H1 (cell line): ENCODE results near the gene TMEM245. TPM values are rescaled to one million over a fixed set of nuclear protein-coding genes. Genes with fewer than 3 reads are reported as not detected.

Experiments used
- CTCF ChIA-PET: fragments of 300-600 bp; sonication (Branson Sonifier 250); formaldehyde crosslinking; loops from one replicate; lab custom pipeline; 2021; ENCODE audit not compliant: partially characterized antibody; lab: Charles Lee
- POLR2A ChIA-PET: fragments of 300-600 bp; sonication (Branson Sonifier 250); formaldehyde crosslinking; loops from one replicate; lab custom pipeline; 2021; ENCODE audit warnings: inconsistent platforms; ENCODE audit not compliant: partially characterized antibody; lab: Charles Lee
- DNase-seq, 2 experiments: peaks; one replicate each; pipeline versions ENCODE4 v3.0.0 to v3.0.0-alpha.2; 2010 to 2022; ENCODE audit warnings: low spot score in 2 of 2, low read depth in 1 of 2, mixed read lengths in 1 of 2
- FAIRE-seq: peaks from 2 replicates; lab custom pipeline; 2011; peaks lifted over from hg19 to GRCh38; lab: Jason Lieb, UNC
- H2AFZ ChIP-seq: 2 replicates; pipeline ENCODE4 v1.8.1; 2012; ENCODE audit warnings: low read length, inconsistent platforms
- H2AK5ac ChIP-seq: 2 replicates; pipeline ENCODE4 v1.6.1; 2013; ENCODE audit warnings: low read depth, low read length
- H2BK120ac ChIP-seq: replicated peaks from 2 replicates; pipeline ENCODE3; 2013; ENCODE audit warnings: low read depth, low read length, inconsistent platforms
- H2BK12ac ChIP-seq: 2 replicates; pipeline ENCODE4 v1.6.1; 2013; ENCODE audit warnings: low read depth, low read length
- H2BK15ac ChIP-seq: 2 replicates; pipeline ENCODE4 v1.6.1; 2013; ENCODE audit warnings: low read length
- H2BK20ac ChIP-seq: 2 replicates; pipeline ENCODE4 v1.6.1; 2013; ENCODE audit warnings: low read length
- H2BK5ac ChIP-seq: 2 replicates; pipeline ENCODE4 v1.6.1; 2013; ENCODE audit warnings: low read depth, low read length
- H3K14ac ChIP-seq: 2 replicates; pipeline ENCODE4 v1.6.1; 2013; ENCODE audit warnings: inconsistent platforms; ENCODE audit not compliant: insufficient read length
- H3K18ac ChIP-seq: 2 replicates; pipeline ENCODE4 v1.6.1; 2013; ENCODE audit warnings: low read length; ENCODE audit errors: extremely low read depth
- H3K23ac ChIP-seq: 2 replicates; pipeline ENCODE4 v1.6.1; 2013; ENCODE audit warnings: inconsistent platforms; ENCODE audit not compliant: insufficient read length
- H3K23me2 ChIP-seq: 2 replicates; pipeline ENCODE4 v1.6.1; 2013; ENCODE audit warnings: low read depth, low read length
- H3K27ac ChIP-seq: 2 replicates; pipeline ENCODE4 v1.6.1; 2011; ENCODE audit warnings: low read depth, low read length, inconsistent platforms
- H3K27me3 ChIP-seq, 4 experiments: replicated peaks in 1 of 4; 1 replicate in 1 of 4; 2 replicates in 3 of 4; pipeline versions ENCODE4 v1.6.1 to v1.8.1; 2011 to 2013; ENCODE audit warnings: low read length in 3 of 4, mild to moderate bottlenecking in 3 of 4, inconsistent platforms in 2 of 4, mixed read lengths in 2 of 4, moderate library complexity in 1 of 4; ENCODE audit not compliant: control insufficient read depth in 3 of 4, insufficient read depth in 3 of 4; ENCODE audit errors: extremely low read depth in 1 of 4
- H3K36me3 ChIP-seq, 4 experiments: 2 replicates each; pipeline versions ENCODE4 v1.6.1 to v1.8.1; 2011 to 2013; ENCODE audit warnings: mild to moderate bottlenecking in 4 of 4, low read length in 3 of 4, moderate library complexity in 2 of 4, control low read depth in 1 of 4, inconsistent platforms in 1 of 4; ENCODE audit not compliant: insufficient read depth in 4 of 4, control insufficient read depth in 2 of 4
- H3K4ac ChIP-seq: replicated peaks from 2 replicates; pipeline ENCODE3; 2013; ENCODE audit warnings: low read length, low read depth, mixed read lengths, inconsistent platforms; ENCODE audit not compliant: insufficient read length
- H3K4me1 ChIP-seq, 4 experiments: replicated peaks in 1 of 4; 1 replicate in 1 of 4; 2 replicates in 3 of 4; pipeline versions ENCODE4 v1.6.1 to v1.8.1; 2011 to 2013; ENCODE audit warnings: low read length in 3 of 4, inconsistent platforms in 2 of 4, mixed read lengths in 1 of 4; ENCODE audit not compliant: insufficient read depth in 4 of 4, control insufficient read depth in 3 of 4
- H3K4me2 ChIP-seq, 2 experiments: 2 replicates each; pipeline versions ENCODE4 v1.6.1 to v1.8.1; 2011 to 2013; ENCODE audit warnings: low read depth in 2 of 2, low read length in 2 of 2, control low read depth in 1 of 2, inconsistent platforms in 1 of 2, mild to moderate bottlenecking in 1 of 2; ENCODE audit not compliant: insufficient read depth in 1 of 2
- H3K4me3 ChIP-seq, 4 experiments: fragments of 200-600, 300-600 bp in 1 of 4; sonication (generic), shearing (Covaris generic), sonication (Bioruptor Twin) in 1 of 4; 2 replicates each; pipeline versions ENCODE4 v1.5.1 to v1.8.1; 2011 to 2016; ENCODE audit warnings: low read length in 4 of 4, low read depth in 3 of 4, control low read depth in 2 of 4, inconsistent platforms in 2 of 4, mild to moderate bottlenecking in 2 of 4, mixed read lengths in 1 of 4, moderate library complexity in 1 of 4; ENCODE audit not compliant: insufficient read depth in 2 of 4; ENCODE audit errors: extremely low read depth in 1 of 4
- H3K56ac ChIP-seq: replicated peaks from 2 replicates; pipeline ENCODE3; 2013; ENCODE audit warnings: low read depth, mild to moderate bottlenecking, mixed read lengths, low read length, inconsistent platforms; ENCODE audit not compliant: insufficient read length
- H3K79me1 ChIP-seq: 2 replicates; pipeline ENCODE4 v1.6.1; 2013; ENCODE audit warnings: low read depth, low read length, control low read depth
- H3K79me2 ChIP-seq, 2 experiments: 2 replicates each; pipeline versions ENCODE4 v1.6.1 to v1.8.1; 2012 to 2013; ENCODE audit warnings: low read length in 2 of 2, mild to moderate bottlenecking in 2 of 2, inconsistent platforms in 1 of 2; ENCODE audit not compliant: insufficient read depth in 2 of 2, control insufficient read depth in 1 of 2
- H3K9ac ChIP-seq, 4 experiments: replicated peaks in 1 of 4; 1 replicate in 1 of 4; 2 replicates in 3 of 4; pipeline versions ENCODE4 v1.6.1 to v1.8.1; 2011 to 2013; ENCODE audit warnings: low read depth in 3 of 4, low read length in 3 of 4, control low read depth in 2 of 4, mild to moderate bottlenecking in 2 of 4, moderate library complexity in 2 of 4, inconsistent platforms in 1 of 4; ENCODE audit errors: extremely low read depth in 1 of 4
- H3K9me3 ChIP-seq, 2 experiments: 2 replicates each; pipeline versions ENCODE4 v1.6.1 to v1.8.1; 2012 to 2013; ENCODE audit warnings: mild to moderate bottlenecking in 2 of 2, moderate library complexity in 2 of 2, control low read depth in 1 of 2, inconsistent platforms in 1 of 2, low read depth in 1 of 2, low read length in 1 of 2, mixed read lengths in 1 of 2; ENCODE audit not compliant: insufficient read depth in 2 of 2
- H4K20me1 ChIP-seq, 2 experiments: replicated peaks in 1 of 2; 2 replicates each; pipeline versions ENCODE3 to v1.8.1; 2011 to 2013; ENCODE audit warnings: inconsistent platforms in 2 of 2, low read length in 2 of 2, mild to moderate bottlenecking in 1 of 2; ENCODE audit not compliant: insufficient read depth in 2 of 2, control insufficient read depth in 1 of 2
- H4K5ac ChIP-seq: 2 replicates; pipeline ENCODE4 v1.6.1; 2013; ENCODE audit warnings: low read length, low read depth, mixed read lengths, inconsistent platforms; ENCODE audit not compliant: insufficient read length
- H4K8ac ChIP-seq: 2 replicates; pipeline ENCODE4 v1.8.0; 2013; ENCODE audit warnings: mild to moderate bottlenecking, moderate library complexity, low read length, inconsistent platforms; ENCODE audit not compliant: insufficient read depth; ENCODE audit errors: extremely low read depth
- H4K91ac ChIP-seq: replicated peaks from 2 replicates; pipeline ENCODE3; 2013; ENCODE audit warnings: low read length, mixed read lengths, inconsistent platforms; ENCODE audit not compliant: insufficient read length
- BACH1 ChIP-seq: IDR thresholded peaks from 2 replicates; pipeline ENCODE4 v1.6.1; 2012; ENCODE audit warnings: low read length, improper control_type of control experiment
- CHD1 ChIP-seq: IDR thresholded peaks from 2 replicates; pipeline ENCODE4 v1.6.1; 2012; ENCODE audit warnings: low read depth, low read length, improper control_type of control experiment
- EGR1 ChIP-seq: IDR thresholded peaks from 2 replicates; pipeline ENCODE4 v1.6.1; 2011; ENCODE audit warnings: low read depth, low read length, borderline replicate concordance
- HDAC6 ChIP-seq: IDR thresholded peaks from one replicate; pipeline ENCODE4 v1.7.1; 2012; ENCODE audit warnings: low read depth, mild to moderate bottlenecking, inconsistent platforms, low read length, moderate library complexity
- PHF8 ChIP-seq: fragments of 200-600 bp; sonication (generic); conservative IDR thresholded peaks from 2 replicates; pipeline ENCODE4 v1.7.1; 2012; ENCODE audit warnings: low read depth, mild to moderate bottlenecking, inconsistent platforms, low read length, moderate library complexity
- RXRA ChIP-seq: IDR thresholded peaks from 2 replicates; pipeline ENCODE4 v1.6.1; 2011; ENCODE audit warnings: low read depth, mild to moderate bottlenecking, low read length, moderate library complexity; ENCODE audit not compliant: insufficient read depth
- SIX5 ChIP-seq: IDR thresholded peaks from 2 replicates; pipeline ENCODE4 v1.6.1; 2011; ENCODE audit warnings: mild to moderate bottlenecking, low read depth, low read length
- WGBS, 2 experiments: shearing (Covaris generic) in 1 of 2; methylation state at CpG; one replicate each; pipeline versions ENCODE4 v1.1.6 to v1.1.7; 2013 to 2015; ENCODE audit warnings: low lambda C conversion rate in 2 of 2, mixed read lengths in 2 of 2, inconsistent platforms in 1 of 2, low coverage in 1 of 2, missing lambda C conversion rate in 1 of 2; ENCODE audit not compliant: insufficient replicate concordance in 2 of 2, insufficient coverage in 1 of 2, insufficient read length in 1 of 2; ENCODE audit errors: extremely low coverage in 1 of 2, missing lambda C conversion rate in 1 of 2; 5-methylcytosine and 5-hydroxymethylcytosine counted together
- polyA plus RNA-seq, 7 experiments: library from polyadenylated mRNA; depleted of rRNA in 3 of 7; stranded (reverse) in 5 of 7; unstranded in 2 of 7; fragments of >200 nt in 5 of 7; fragments of 200-250 nt in 2 of 7; gene quantifications; 1 replicate in 5 of 7; 2 replicates in 1 of 7; 4 replicates in 1 of 7; pipeline versions ENCODE4 v1.2.1 to v1.2.3, GENCODE V29; 2011 to 2013; ENCODE audit warnings: missing spikeins in 2 of 7, mixed read lengths in 2 of 7
- total RNA-seq: library from RNA; stranded (reverse); fragmentation: NEBNext Ultra II Directional; extraction: Animal tissue kit (Norgen Biotek cat#: 25700); gene quantifications from 2 replicates; pipeline ENCODE4 v1.2.1, GENCODE V29; 2021

Gene TMEM245
- total and polyA plus RNA-seq, 2 of the 8 experiments (the other 6 are each of a cell fraction or from before 2014, with no cell fraction given) = 44.3 to 45.8 TPM

DNA sequence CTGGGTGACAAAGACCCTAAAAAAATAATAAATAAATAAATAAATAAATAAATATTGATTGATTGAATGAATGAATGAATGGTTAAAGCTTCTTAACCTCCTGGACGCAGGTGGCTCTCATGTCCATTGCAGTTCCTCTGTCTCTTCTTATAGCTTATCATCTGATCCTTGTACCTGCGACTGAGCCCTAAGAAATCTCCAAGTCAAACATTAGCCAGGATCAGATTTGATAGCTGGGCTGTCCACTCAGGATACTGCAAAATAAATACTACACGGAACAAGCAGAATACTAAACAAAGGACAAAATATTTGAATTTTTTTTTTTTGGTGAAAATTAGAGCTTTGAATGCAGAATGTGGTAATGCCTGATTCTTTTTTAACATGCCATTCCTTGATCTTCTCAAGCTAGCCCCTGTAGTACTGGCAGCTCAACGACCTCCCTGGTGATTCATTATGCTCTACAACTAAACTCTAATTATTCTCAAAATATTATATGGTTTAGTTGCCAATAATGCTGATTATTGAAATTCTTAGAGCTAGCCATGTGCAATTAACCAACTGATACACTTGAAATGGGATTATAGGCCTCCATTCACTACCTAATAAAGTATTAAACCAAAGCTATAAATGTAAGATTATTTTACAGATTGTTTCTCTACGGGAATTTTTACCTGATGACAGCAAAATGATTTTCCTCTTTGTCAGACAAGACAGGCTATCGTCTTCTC, 9.9 kb upstream of the TMEM245 start:
- Histone ChIP-seq H3K56ac (no peak overlapping the region), H2BK20ac (no peak overlapping the region), H3K23me2 (no peaks in the 10 kb centered on the region), H3K4me2 (no peak overlapping the region), H2BK15ac (no peak overlapping the region), H4K8ac (no peak overlapping the region), H2AFZ (no peak overlapping the region), H4K20me1 (no peaks in the 10 kb centered on the region), H2BK5ac (no peak overlapping the region), H3K9me3 (no peaks in the 10 kb centered on the region), H3K4me1 (no peaks in the 10 kb centered on the region), H3K79me2 (no peaks in the 10 kb centered on the region), H3K9ac (no peak overlapping the region), H4K5ac (no peak overlapping the region), H2BK12ac (no peak overlapping the region), H3K23ac (no peak overlapping the region), H2AK5ac (no peak overlapping the region), H2BK120ac (no peak overlapping the region), H3K14ac (no peak overlapping the region), H3K4me3 (no peak overlapping the region), H3K4ac (no peak overlapping the region), H3K36me3 (no peaks in the 10 kb centered on the region), H3K27me3 (no peaks in the 10 kb centered on the region), H3K18ac (no peak overlapping the region), H3K27ac (no peak overlapping the region)
- 91% methylated on average over 6 of the region's 6 CpGs; no CpG with 5 or more reads in 1 of the 2 experiments for WGBS, 2 experiments
- ChIA-PET POLR2A (interaction anchor here (1.0 kb wide), 1 partner anchor 10 kb away, joined by 5 read pairs; the partner anchor contains the start of gene TMEM245), CTCF (interaction anchor here (1.0 to 1.7 kb wide), 4 partner anchors 10 to 22 kb away, joined by 3 read pairs; partner anchors contain the start of gene TMEM245)
- no peak for FAIRE-seq
- TF ChIP-seq SIX5 (no peak), HDAC6 (no peak), RXRA (no peak), PHF8 (no peak), EGR1 (no peak), CHD1 (no peak), BACH1 (no peak)
- TF ChIP-seq, all 59 proteins: peak for 0
- no peak for DNase-seq
- Histone ChIP-seq H4K91ac (no peak overlapping the region), H3K79me1 (no peaks in the 10 kb centered on the region)
